ENCODE data around the gene GRPEL2. TPM values are rescaled to one million over a fixed set of nuclear protein-coding genes. Genes with fewer than 3 reads are reported as not detected.

GRPEL2 gene
- total and polyA plus RNA-seq, 2 of the 8 experiments (the other 6 are each of a cell fraction or from before 2014, with no cell fraction given), result 11.2 to 52.2 TPM

- TF ChIP-seq SAP30 (IDR thresholded peaks at IDR 0.05; ENCODE audit: insufficient read depth, insufficient replicate concordance, low read length) (no peak), JUND (IDR thresholded peaks at IDR 0.05; ENCODE audit: low read length) (peak; percentile 40; the same call in 1 of the 2 replicates), SP2 (IDR thresholded peaks at IDR 0.05; ENCODE audit: low read length) (no peak), E2F6 (IDR thresholded peaks at IDR 0.05) (no peak), BCL11A (IDR thresholded peaks at IDR 0.05; ENCODE audit: low read depth in 2 of 2, low read length in 2 of 2) (no peak), ATF2 (IDR thresholded peaks at IDR 0.05; ENCODE audit: low read length) (peak; percentile 41; the same call in 1 of the 2 replicates)
Observed at GRCh38 chr5:149367249-149367971, 22.1 kb downstream of the GRPEL2 start (continued).

Measured in H1 (cell line).